Measurements from ENCODE around the gene FCHO2.

- no peak for TF ChIP-seq POLR2AphosphoS5 (IDR thresholded peaks at IDR 0.05; ENCODE audit: insufficient read depth, low read depth, low read length)
- TF ChIP-seq, protein P1, sequence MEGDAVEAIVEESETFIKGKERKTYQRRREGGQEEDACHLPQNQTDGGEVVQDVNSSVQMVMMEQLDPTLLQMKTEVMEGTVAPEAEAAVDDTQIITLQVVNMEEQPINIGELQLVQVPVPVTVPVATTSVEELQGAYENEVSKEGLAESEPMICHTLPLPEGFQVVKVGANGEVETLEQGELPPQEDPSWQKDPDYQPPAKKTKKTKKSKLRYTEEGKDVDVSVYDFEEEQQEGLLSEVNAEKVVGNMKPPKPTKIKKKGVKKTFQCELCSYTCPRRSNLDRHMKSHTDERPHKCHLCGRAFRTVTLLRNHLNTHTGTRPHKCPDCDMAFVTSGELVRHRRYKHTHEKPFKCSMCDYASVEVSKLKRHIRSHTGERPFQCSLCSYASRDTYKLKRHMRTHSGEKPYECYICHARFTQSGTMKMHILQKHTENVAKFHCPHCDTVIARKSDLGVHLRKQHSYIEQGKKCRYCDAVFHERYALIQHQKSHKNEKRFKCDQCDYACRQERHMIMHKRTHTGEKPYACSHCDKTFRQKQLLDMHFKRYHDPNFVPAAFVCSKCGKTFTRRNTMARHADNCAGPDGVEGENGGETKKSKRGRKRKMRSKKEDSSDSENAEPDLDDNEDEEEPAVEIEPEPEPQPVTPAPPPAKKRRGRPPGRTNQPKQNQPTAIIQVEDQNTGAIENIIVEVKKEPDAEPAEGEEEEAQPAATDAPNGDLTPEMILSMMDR (IDR thresholded peaks at IDR 0.05; ENCODE audit: extremely low read depth in 1 of 2, insufficient read depth in 1 of 2, low read depth in 1 of 2, low read length in 2 of 2): no peak
- TF ChIP-seq MAX (IDR thresholded peaks at IDR 0.05; ENCODE audit: insufficient read depth, insufficient read length): no peak
- no peak for TF ChIP-seq EZH2 (IDR thresholded peaks at IDR 0.05; ENCODE audit: borderline replicate concordance, low read depth, low read length, severe bottlenecking)
These were observed 150.5 kb downstream of the FCHO2 start for GRCh38 chr5:73106335-73106734.
